ENCODE measurements around the gene ZNF524.

GRCh38 chr19:55596304-55596703, 3.8 kb upstream of the ZNF524 start:
- no peak for TF ChIP-seq FOXP2 (optimal IDR thresholded peaks at IDR 0.05; ENCODE audit: borderline replicate concordance, extremely low read depth, extremely low read length, insufficient read depth)
- TF ChIP-seq TAF1 (IDR thresholded peaks at IDR 0.05; ENCODE audit: borderline replicate concordance, insufficient read depth, low read length): no peak
